ENCODE data around the gene KIAA1210.

DNA sequence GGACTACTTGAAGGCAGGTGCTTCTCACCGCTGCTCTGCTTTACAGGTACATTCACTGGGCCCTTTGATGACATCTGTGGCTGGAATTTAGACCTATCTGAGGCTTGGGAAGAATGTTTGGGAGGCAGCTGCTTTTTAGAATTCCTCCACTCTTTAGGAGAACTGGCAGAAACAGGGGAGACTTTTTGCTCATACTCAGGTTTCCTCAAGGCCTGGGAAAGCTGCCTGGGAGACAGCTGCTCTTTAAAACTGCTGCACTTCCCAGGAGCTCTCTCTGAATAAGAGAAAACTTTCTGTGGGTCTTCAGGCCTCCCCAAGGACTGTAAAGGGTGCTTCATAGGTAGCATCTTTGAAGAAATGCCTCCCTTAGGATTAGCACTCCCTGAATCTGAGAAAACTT is 40.5 kb downstream of the KIAA1210 start:
- TF ChIP-seq, protein P1, sequence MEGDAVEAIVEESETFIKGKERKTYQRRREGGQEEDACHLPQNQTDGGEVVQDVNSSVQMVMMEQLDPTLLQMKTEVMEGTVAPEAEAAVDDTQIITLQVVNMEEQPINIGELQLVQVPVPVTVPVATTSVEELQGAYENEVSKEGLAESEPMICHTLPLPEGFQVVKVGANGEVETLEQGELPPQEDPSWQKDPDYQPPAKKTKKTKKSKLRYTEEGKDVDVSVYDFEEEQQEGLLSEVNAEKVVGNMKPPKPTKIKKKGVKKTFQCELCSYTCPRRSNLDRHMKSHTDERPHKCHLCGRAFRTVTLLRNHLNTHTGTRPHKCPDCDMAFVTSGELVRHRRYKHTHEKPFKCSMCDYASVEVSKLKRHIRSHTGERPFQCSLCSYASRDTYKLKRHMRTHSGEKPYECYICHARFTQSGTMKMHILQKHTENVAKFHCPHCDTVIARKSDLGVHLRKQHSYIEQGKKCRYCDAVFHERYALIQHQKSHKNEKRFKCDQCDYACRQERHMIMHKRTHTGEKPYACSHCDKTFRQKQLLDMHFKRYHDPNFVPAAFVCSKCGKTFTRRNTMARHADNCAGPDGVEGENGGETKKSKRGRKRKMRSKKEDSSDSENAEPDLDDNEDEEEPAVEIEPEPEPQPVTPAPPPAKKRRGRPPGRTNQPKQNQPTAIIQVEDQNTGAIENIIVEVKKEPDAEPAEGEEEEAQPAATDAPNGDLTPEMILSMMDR (conservative IDR thresholded peaks at IDR 0.05 in 1 of 2, IDR thresholded peaks at IDR 0.05 in 1 of 2; ENCODE audit: low read depth in 1 of 2, low read length in 2 of 2): no peak
- TF ChIP-seq EZH2 (IDR thresholded peaks at IDR 0.05; ENCODE audit: low read length, missing control alignments): no peak

Measured in fibroblast of lung (primary cell).